ENCODE results near the gene ZC3HAV1.
"Not testable (repeated sequence)": the region's sequence is repeated elsewhere in the genome, so short reads cannot be mapped to it uniquely, and the experiment has no call there.

ZC3HAV1 gene

GRCh38 chr7:139112316-139112715, 2.8 kb upstream of the ZC3HAV1 start:
- no peak for DNase-seq (ENCODE audit: low read depth)

- no peak for DNase-seq (ENCODE audit: low read depth)
These were observed 2.3 kb upstream of the ZC3HAV1 start for GRCh38 chr7:139111811-139112301.

DNA sequence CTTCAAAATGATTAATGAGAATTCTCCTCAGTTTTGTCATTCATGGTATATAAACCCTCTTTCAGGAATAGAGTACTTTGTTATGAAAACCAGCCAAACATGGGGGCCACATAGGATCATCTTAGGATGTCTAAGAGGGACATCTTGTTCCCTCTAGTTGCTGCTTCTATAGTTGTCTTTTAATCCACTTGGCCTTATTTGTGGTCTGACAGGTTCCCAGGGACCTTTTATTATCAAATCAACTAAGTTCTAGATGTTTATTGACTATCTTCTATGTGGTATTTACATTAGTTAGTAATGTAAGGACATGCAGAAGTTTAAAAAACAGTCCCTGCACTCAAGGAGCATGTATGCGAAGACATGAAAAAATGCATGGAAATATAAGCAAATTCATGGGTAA, 1.6 kb upstream of the ZC3HAV1 start:
- no peak for DNase-seq (ENCODE audit: low read depth)

- no peak for DNase-seq (ENCODE audit: low read depth)
These were observed 477 bp upstream of the ZC3HAV1 start for GRCh38 chr7:139109983-139110411.

DNA sequence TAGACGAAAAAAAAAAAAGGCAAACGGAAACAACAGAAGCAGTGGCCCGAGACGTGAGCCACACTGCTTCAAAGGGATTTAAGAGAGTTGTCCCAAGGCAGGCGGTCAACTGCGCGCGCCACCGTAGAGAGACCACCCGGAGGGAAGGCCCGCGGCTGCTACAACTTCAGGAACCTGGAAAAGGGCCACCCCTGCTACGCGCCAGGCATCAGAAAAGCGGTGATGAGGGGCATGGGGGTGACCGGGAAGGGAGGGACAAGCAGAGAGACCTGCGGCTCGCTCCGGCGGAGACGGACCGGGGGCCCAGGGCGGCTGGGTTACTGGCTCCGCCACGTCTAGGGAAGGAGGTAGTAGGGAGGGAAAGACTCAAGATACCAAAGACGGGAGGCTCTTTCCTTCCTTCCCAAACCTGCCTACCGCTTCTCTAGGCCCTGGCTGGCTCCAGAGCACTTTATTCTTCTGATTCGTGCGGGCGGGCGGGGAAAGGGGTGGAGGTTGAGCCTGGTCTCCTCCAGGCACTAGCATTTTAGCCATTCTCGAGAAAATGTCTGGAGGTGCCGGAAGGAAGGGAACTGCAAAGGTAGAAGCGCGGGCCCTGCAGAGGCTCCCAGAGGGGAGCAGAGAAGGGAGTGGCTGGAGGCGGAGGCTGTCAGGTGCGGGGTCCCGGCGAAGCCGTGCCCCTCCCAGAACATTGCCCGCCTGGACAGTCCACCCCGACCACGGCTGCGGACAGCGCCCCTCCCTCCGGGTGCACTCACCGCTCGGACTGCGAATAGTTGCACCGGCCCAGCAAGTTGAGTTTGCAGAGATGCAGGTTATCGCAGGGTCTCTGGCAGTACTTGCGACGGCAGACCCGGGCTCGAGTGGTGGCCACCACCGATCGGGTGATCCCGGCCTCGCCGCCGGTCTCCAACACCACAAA, 993 bp downstream of the ZC3HAV1 start:
- DNase-seq (ENCODE audit: low read depth), result peak; percentile 23

- no peak for DNase-seq (ENCODE audit: low read depth)
These were observed 2.6 kb downstream of the ZC3HAV1 start for GRCh38 chr7:139106959-139107358.

DNA sequence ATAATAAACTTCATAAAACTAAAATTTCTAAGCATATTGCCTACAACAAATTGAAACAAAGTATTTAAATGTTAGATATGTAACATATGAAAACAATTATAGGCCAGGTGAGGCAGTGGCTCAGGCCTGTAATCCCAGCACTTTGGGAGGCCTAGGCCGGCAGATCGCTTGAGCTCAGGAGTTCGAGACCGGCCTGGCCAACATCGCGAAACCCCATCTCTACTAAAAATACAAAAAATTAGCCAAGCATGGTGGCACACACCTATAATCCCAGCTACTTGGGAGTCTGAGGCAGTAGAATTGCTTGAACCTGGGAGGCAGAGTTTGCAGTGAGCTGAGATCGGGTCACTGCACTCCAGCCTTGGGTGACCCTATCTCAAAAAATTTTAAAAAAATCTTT, 3.3 kb downstream of the ZC3HAV1 start:
- DNase-seq (ENCODE audit: low read depth), result not testable (repeated sequence)

DNA sequence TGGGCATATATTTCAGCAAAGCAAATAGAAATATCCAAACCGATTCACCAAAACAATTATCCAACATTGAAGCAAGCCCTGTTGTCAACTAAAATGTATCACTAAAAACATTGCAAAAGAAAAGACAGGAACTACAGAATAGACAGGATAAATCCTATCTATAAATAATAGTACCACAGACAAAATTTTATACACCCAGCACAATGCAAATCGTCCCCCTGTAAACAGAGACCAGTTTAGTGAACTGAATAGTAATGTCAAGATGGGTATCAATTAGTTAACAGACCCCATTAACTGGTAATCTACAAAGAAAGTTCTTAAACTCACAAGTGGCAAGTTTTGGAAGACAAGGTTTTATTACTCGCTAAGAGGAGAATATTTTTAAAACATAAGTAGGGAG, 4.0 kb downstream of the ZC3HAV1 start:
- no peak for DNase-seq (ENCODE audit: low read depth)

GRCh38 chr7:139104091-139104450, 5.4 kb downstream of the ZC3HAV1 start:
- DNase-seq (ENCODE audit: low read depth), result no peak

DNA sequence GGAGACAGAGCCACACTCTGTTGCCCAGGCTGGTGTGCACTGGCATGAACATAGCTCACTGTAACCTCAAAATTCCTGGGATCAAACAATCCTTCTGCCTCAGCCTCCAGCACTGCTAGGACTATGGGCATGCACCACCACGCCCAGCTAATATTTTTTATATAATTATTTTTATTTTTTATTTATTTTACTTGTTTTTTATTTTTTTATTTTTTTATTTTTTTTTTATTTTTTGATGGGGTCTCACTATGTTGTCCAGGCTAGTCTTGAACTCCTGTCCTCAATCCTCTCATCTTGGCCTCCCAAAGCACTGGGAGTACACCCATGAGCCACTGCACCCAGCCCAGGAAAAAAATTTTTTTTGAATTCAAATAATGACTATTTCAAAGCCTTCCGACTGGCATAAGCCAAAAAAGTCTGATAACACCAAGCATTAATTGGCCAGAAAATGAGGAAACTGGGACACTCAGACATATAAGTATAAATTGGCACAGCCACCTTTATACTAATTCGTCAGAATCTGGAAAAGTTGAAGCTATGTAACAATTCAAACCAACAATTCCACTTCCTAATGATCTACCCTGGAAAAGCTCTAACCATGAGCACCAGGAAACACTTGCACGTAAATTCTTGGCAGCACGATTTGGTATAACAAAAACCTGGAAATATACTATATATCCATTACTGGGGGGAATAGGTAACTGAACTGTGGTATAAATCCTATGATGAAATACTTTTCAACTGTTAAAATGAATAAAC, 6.3 kb downstream of the ZC3HAV1 start:
- DNase-seq (ENCODE audit: low read depth), result no peak

- DNase-seq (ENCODE audit: low read depth), result not testable (repeated sequence)
These were observed 7.8 kb downstream of the ZC3HAV1 start for GRCh38 chr7:139101637-139102158.

- peak; percentile 57 for DNase-seq (ENCODE audit: low read depth)
These were observed 10.2 kb downstream of the ZC3HAV1 start for GRCh38 chr7:139099172-139099947.

DNA sequence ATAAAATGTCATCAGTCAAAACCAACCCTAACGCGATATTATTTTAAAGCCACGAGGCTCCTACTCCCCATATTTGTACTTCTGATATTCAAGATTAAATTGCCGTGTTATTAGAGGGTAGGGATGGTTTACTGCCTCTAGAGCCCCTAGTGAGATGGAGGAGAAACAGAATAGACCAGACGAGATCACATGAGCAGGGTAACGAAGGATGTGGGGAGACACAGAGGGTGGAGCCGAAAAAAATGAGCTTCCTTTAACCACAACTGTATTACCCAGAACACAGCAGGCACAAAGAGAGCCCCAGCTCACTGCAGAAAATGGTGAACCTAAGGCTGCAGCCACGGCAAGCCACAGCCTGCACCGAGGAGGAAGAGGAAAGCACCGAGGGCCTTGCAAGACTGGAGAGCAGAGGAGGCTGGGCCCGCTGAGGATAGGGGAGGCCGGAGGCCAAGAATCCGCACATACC, 14.3 kb downstream of the ZC3HAV1 start:
- peak; percentile 14 for DNase-seq (ENCODE audit: low read depth)

DNA sequence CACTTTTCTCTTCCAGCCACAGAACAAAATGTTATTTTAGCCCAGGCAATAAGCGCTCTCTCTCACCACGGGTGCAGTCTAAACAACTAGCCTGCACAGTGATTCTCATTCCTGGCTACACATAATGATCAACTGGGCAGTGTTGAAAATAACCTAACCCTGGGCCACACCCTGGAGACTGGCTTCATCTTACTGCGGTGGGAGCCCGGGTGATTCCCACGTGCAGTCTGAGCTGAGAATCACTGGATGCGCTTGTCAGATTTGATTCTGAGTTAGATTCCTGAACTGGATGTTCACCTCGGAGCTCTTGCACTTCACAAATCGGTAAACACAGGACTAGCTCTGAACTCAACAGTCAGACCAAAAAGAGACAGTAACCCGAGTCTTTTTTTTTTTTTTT, 14.9 kb downstream of the ZC3HAV1 start:
- peak; percentile 17 for DNase-seq (ENCODE audit: low read depth)

DNA sequence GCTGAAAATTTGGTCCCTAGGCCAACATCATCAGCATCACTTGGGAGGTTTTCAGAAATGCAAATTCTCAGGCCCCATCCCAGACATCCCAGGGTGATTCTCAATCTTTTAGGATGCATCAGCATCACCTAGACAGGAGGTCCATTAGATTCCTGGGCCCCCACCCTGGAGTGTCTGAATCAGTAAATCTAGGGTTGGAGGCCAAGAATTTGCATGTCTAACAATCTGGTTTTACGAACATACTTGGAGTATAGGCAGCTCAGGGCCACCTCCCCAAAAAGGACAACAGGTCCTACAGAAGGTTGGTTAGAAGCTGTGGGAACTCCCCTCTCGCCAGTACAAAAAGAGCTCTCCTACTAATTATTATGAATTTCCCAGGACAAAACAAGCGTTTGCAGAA, 15.5 kb downstream of the ZC3HAV1 start:
- DNase-seq (ENCODE audit: low read depth), result no peak

- not testable (repeated sequence) for DNase-seq (ENCODE audit: low read depth)
These were observed 16.0 kb downstream of the ZC3HAV1 start for GRCh38 chr7:139093512-139093911.

- DNase-seq (ENCODE audit: low read depth), result peak; percentile 10
These were observed 17.3 kb downstream of the ZC3HAV1 start for GRCh38 chr7:139092090-139092796.

DNA sequence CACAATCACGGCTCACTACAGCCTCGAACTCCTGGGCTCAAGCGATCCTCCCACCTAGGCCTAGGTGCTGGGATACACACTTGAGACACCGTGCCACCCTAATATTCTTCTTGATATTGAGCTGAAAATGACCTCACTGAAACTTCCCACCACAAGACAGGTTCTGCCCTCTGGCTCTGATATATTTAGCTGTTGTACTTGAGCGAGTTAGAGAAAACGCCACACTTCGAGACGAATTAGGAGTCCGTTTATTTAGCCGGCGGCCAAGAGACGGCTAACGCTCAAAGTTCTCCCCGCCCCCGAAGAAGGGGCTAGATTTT, 17.9 kb downstream of the ZC3HAV1 start:
- DNase-seq (ENCODE audit: low read depth), result no peak

GRCh38 chr7:139089118-139089517, 20.4 kb downstream of the ZC3HAV1 start:
- no peak for DNase-seq (ENCODE audit: low read depth)

- no peak for DNase-seq (ENCODE audit: low read depth)
These were observed 21.3 kb downstream of the ZC3HAV1 start for GRCh38 chr7:139088268-139088667.

DNA sequence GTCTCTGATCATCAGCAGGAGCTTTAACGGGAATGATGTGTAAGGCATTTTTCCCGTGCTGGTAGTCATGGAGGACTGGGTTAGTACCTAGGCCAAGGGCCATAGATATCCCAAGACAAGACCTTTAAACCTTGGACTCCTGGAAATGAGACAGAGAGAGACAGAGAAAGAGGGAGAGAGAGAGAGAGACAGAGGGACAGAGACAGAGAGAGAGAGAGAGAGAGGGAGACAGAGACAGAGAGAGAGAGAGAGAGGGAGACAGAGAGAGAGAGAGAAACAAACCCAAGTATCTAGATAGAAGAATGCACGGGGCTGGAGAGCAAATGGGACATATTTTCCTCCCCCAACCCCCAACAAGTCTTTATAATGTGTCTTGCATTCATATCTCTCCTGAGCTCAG, 22.3 kb downstream of the ZC3HAV1 start:
- no peak for DNase-seq (ENCODE audit: low read depth)
